Mesothelial cell of epicardium (in vitro differentiated cells): ENCODE measurements around the gene CUX1. TPM values are rescaled to one million over a fixed set of nuclear protein-coding genes. Genes with fewer than 3 reads are reported as not detected.

Source experiments
- DNase-seq, 2 experiments: peaks; one replicate each; pipeline ENCODE4 v3.0.0; 2021; ENCODE audit warnings: low spot score in 2 of 2; ENCODE audit not compliant: unreplicated experiment in 2 of 2
- H3K27ac Mint-ChIP-seq: 2 replicates; pipeline ENCODE4 v1.8.0; 2021; ENCODE audit warnings: mixed read lengths
- H3K27me3 Mint-ChIP-seq: 2 replicates; pipeline ENCODE4 v1.8.0; 2021; ENCODE audit warnings: low read depth, mixed read lengths
- H3K36me3 Mint-ChIP-seq: 2 replicates; pipeline ENCODE4 v1.8.0; 2021; ENCODE audit warnings: mixed read lengths
- H3K4me1 Mint-ChIP-seq: 2 replicates; pipeline ENCODE4 v1.8.0; 2021; ENCODE audit warnings: mixed read lengths
- H3K4me3 Mint-ChIP-seq: 2 replicates; pipeline ENCODE4 v1.8.0; 2021; ENCODE audit warnings: mild to moderate bottlenecking, moderate library complexity, mixed read lengths
- H3K9me3 Mint-ChIP-seq: 2 replicates; pipeline ENCODE4 v1.8.0; 2021; ENCODE audit warnings: mixed read lengths
- CTCF ChIP-seq: fragments of 200-600 bp; sonication (generic); IDR thresholded peaks from one replicate; pipeline ENCODE4 v1.5.0; 2021; ENCODE audit warnings: antibody characterized with exemption; ENCODE audit not compliant: unreplicated experiment
- total RNA-seq: library from RNA; stranded (reverse); gene quantifications from 3 replicates; pipeline ENCODE4 v1.2.1, GENCODE V29; 2021

The CUX1 gene
- total RNA-seq, 1 donor from 2014 or later, result 158 TPM

DNA sequence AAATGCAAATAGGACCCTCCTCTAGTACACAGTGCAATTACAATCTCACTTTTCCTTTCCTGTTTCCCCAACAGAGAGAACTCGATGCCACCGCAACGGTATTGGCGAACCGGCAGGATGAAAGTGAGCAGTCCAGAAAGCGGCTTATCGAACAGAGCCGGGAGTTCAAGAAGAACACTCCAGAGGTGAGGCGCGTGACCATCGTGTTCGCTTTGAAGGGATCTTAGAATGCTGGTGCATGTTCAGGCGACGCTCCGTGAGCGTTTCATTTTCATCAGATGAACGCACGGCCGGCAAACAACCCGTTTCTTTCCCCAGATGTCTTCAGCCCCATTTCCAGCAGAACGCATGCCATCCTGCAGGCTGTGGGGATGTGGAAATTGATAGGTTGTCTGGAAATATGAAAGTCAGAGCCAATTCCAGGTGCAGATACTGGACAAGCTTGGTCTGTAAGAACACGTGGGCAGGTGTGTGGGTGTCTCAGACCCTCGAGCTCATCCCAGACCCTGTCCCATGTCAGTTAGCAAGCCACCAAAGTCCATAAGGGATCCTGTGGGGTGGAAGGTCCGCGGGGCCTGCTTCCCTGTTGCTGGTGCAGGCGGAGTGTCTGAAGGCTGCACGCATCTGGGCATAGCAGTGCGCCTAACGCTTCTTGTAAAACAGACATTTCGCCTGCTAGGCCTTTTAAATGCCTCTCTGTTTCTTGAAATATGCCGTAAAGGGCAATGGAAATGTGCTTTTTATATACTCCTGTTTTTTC is 98.8 kb downstream of the CUX1 start:
- H3K4me3 Mint-ChIP-seq, result no peak overlapping the region
- H3K27ac Mint-ChIP-seq, result no peak overlapping the region
- no peak for DNase-seq
- TF ChIP-seq CTCF, result no peak
- peaks cover 22% of the 10 kb centered on the region for H3K4me1 Mint-ChIP-seq
- H3K27me3 Mint-ChIP-seq, result no peaks in the 10 kb centered on the region
- H3K9me3 Mint-ChIP-seq, result no peaks in the 10 kb centered on the region
- H3K36me3 Mint-ChIP-seq, result peaks cover 24% of the 10 kb centered on the region

DNA sequence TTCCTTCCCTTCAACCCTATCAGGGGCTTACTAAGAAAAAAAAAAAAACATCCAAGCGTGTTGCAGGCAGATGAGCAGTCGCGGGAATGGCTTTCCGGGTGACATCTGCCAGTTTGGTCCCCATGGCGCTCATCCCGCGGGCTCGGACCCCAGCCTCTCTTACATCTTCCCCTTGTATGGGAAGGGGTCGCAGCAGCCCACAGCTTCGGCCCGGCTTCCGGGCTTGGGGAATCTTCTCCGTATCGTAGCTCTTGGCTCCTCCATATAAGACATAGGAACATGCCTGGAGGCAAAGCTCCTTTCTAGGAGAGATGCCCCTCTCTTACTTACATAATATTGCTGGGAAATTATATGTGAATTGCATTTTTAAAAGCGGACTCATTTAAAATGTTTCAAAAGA is 99.5 kb downstream of the CUX1 start:
- Mint-ChIP-seq H3K36me3 (peaks cover 24% of the 10 kb centered on the region), H3K4me3 (no peak overlapping the region), H3K27me3 (no peaks in the 10 kb centered on the region), H3K9me3 (no peaks in the 10 kb centered on the region), H3K4me1 (peaks cover 19% of the 10 kb centered on the region), H3K27ac (no peak overlapping the region)
- no peak for DNase-seq
- no peak for TF ChIP-seq CTCF

DNA sequence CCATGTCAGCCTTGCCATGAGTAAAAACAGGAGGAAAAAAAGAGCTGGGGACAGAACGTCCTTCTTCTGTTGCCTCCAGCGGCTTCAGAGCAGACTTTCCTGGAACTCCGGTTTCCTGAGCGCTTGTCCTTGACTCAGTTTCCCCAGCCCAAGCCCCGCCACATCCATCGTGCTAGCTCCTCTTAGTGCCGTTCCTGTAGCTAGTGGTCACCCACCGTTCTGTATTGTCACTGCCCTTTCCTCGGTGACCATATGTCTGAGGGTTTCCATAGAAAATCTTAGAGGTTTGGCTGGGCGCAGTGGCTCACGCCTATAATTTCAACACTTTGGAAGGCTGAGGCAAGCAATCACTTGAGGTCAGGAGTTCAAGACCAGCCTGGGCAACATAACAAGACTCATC is 100.1 kb downstream of the CUX1 start:
- no peaks in the 10 kb centered on the region for H3K9me3 Mint-ChIP-seq
- no peak for TF ChIP-seq CTCF
- H3K27ac Mint-ChIP-seq, result no peak overlapping the region
- H3K36me3 Mint-ChIP-seq, result peaks cover 26% of the 10 kb centered on the region
- no peaks in the 10 kb centered on the region for H3K27me3 Mint-ChIP-seq
- no peak for DNase-seq
- peaks cover 19% of the 10 kb centered on the region for H3K4me1 Mint-ChIP-seq
- no peak overlapping the region for H3K4me3 Mint-ChIP-seq

- no peak overlapping the region for H3K27ac Mint-ChIP-seq
- H3K36me3 Mint-ChIP-seq, result peaks cover 26% of the 10 kb centered on the region
- no peaks in the 10 kb centered on the region for H3K9me3 Mint-ChIP-seq
- no peak for DNase-seq
- no peak overlapping the region for H3K4me3 Mint-ChIP-seq
- H3K4me1 Mint-ChIP-seq, result peaks cover 21% of the 10 kb centered on the region
- no peaks in the 10 kb centered on the region for H3K27me3 Mint-ChIP-seq
- TF ChIP-seq CTCF, result no peak
Measured at GRCh38 chr7:101918426-101918825, 101.0 kb downstream of the CUX1 start.

DNA sequence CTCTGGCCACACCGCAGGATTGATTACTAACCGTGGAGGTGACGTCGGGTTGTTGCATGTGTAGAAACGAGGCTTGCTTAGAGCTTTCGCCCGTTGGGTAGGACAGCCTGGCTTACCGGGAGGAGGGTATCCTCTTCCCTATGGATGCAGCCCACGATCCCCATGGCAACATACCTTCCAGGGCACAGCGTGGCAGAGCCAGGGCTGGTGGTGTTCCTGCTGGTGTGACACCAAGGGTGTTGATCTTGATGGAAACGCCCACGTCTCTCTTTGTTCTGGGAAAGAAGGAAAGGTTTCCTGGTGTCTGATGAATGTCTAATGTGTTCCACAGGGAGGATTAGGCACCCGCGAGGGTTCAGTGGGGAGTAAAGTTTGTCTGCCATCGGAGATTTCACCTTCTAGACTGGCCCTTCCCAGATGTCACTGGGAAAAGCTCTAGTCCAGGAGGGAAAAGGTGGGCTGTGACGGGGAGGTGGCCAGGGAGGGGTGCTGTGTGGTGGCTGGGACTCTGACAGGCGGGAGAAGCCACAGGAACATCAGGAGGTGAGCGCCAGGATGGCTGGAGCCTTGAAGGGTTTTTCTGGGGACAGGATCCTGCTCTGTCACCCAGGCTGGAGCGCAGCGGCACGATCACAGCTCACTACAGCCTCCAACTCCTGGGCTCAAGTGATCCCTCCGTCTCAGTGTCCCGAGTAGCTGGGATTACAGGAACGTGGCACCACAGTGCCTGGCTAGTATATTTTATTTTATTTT is 102.1 kb downstream of the CUX1 start:
- DNase-seq, result no peak
- H3K27ac Mint-ChIP-seq, result peak overlapping the region; percentile 18
- H3K4me3 Mint-ChIP-seq, result no peak overlapping the region
- H3K36me3 Mint-ChIP-seq, result peaks cover 26% of the 10 kb centered on the region
- no peaks in the 10 kb centered on the region for H3K9me3 Mint-ChIP-seq
- no peak for TF ChIP-seq CTCF
- H3K4me1 Mint-ChIP-seq, result peaks cover 20% of the 10 kb centered on the region
- no peaks in the 10 kb centered on the region for H3K27me3 Mint-ChIP-seq
